HG02610 (cell line): ENCODE results near the gene BMAL2.

ENCODE experiments used
- ATAC-seq: cut with Tn5 transposase; IDR thresholded peaks from one replicate; pipeline ENCODE4 v1.9.1; 2021; ENCODE audit warnings: mild to moderate bottlenecking, moderate library complexity; ENCODE audit not compliant: unreplicated experiment

Gene BMAL2

DNA sequence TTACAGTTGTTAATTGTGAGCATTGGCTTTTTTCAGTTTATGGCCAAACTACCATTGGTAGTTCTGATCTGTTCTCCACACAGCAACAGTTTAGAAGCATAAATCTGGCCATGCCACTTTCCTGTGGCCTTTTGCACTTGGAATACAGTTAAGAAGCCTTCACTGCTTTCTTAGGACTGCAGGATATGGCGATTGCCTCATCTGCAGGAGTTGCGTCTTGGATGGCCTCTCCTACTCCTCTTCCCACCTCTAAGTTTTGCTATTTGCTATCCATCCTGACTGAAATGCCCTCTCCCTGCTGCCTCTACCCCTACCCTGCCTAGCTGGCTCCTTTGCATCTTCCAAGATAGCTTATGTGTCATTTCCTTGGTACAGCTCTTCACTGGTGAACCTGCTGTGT lies 12.8 kb upstream of the BMAL2 start:
- no peak for ATAC-seq

DNA sequence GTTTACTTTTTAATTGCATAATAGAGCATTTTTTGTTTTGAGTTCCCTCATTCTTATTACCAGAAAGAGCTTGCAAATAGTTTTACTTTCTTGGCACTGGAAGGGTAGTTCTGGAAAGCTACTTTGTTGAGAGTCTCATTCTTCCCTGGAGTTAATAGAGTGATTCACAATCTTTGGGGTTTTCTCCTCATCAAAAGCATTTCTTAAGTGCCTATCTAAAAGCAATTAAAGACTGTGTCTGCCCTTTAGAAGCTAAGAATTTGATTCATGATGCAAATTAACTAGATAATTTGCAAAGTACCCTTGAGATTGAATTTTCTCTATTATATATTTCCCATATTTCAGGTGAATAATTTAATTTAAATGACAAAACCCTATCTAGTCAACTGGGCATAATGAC lies 8.1 kb upstream of the BMAL2 start:
- no peak for ATAC-seq

DNA sequence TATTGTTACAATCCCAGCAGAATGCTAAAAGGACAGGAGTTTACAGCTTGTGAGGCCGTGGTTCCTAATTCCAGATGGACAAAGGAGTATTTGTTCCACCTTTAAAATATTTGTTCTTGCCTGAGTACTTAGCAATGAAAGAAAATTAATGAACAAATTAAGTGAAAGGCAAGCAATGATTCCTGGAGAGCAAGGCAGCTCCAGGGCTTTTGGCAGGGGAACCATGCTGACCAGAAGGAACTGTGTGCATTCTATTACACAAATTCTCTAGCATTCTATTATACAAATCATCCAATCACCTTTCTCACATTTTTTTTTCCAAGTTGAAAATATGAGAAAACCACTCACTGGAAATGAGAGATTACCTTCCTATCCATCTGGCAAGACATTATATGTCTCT lies 1.8 kb upstream of the BMAL2 start:
- ATAC-seq = no peak

DNA sequence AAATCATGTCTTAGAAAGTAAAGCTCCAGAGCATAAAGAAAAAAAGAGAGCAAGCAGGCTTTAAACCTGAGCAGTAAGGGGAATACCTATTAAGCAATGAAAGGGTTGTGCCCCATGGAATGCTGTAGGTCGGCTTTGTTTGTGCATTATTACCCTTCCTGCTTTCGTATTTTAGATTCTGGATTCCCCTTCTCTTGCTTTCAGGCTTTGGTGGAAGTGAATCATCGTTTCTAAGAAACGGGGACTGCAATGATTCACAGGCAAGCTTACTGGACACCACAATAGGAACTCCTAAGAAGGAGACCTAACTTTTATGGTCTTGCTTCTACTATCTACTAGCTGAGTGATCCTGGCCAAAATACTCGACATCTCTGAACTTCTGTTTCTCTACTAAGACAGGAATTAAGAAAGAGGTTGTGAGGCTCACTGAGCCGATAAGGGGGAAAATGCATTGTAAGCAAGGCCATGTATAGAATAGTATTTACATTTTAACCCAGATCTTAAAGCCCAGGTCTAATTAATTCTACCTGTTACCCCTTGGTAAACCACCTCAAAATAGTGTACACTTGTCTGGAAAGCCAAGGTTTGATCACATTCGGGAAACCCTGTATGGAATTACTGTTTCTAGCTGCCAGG lies 1.2 kb upstream of the BMAL2 start:
- ATAC-seq = peak; percentile 67

DNA sequence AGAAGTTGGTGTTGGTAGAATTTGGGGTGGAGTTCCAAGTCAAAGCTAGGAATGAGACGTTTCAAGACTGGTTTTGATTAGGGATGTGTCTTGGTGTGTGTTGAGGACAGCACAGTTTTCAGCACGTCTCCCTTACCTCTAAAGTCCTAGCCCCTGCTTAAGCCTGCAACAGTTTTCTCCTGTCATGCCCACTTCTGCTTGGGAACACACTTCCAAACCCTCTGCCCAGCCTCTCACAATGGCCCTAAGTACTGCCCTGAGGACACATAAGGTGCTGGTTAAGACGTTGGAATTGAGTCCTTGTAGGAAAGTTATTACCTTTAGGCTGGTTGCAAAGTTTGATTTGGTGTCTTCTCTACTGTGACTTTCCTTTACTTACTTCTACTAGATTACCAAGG lies 710 bp upstream of the BMAL2 start:
- ATAC-seq = no peak

DNA sequence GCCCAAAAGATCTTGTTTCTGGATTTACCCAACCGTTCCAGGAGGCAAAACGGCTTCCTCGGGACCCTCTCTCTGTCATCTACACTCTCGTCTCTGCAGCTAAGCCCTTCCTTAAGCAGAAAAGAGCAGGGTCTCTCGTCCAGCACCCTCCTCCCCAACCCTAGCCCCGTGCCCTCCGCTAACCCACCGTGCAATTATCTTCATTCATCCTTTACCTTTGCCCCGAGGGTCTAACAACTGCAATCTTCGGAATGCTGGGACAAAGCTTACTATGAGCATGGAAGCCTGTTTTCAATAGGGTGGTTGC lies 276 bp upstream of the BMAL2 start:
- ATAC-seq = no peak

DNA sequence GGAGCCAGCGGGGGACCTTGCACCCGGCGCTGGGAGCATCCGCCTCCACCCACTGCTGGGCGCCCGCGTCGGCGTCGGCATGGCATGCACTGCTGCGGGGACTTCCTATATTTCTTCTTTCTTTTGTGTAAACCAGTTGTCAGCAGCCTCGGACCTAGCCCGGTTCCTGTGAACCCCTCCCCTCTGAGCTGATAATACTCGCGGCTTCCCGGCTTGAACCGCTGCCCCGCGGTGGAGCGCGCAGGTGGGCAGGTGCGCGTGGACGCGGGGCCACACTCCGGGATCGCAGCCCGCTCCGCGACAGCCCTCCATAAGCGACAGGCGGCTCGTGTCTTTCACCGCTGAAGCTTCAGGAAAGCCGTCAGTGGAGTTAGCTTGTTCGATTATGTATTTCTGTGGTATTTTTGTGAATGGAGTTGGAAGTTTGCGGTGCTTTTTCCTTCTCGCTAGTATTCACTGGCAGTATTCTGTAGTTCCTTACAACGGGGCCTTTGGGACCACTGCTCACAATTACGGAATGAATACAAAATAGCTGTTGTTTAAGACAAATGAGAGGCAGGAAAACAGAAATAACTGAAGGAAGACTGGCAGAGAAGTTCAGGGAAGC lies 870 bp downstream of the BMAL2 start:
- ATAC-seq = peak; percentile 12

DNA sequence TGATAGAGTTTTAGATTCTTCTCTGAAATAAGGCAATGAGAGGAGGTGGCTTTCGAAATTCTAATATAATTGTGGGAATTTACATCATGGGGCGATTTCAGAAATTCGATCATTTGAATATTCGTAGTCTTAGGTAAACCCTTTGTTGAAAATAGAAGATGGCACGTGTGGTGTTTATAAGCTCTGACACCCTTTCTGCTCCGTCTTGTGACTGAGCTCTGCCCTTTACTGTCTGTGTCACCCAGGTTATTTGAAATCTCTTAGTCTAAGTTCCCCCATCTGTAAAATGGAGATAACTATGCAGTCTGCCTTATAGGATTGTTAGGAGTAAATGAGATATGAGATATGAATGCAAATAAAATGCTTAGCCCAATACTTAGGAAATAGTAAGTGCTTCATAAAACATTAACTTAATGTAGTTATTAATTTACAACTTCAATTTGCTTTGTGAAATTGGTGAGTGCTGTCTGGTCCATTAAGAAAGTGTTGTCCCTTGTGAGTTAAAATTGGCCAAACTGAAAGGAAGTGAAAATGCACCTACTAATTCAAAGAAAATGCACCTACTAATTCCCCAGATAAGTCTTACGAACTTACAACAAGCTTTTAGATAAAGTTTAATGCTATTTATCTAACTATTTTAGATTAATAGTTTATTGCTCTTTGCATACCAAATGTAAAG lies 1.5 kb downstream of the BMAL2 start:
- no peak for ATAC-seq

DNA sequence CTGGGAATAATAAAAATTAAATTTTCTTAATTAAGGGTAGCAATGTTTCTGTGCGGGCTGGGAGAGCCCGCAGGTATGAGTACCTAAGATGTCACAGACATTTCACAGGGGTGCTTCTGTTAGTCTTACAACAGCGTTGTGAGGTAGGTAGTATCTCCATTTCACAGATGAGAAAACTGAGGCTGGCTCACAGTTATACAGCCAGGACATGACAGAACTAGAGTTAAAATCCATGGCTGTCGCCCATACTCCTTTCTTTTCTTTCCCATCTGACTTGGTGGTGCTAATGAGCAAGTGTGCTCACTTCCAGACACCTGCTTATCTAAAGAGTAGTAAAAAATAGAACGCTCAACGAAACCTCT lies 2.1 kb downstream of the BMAL2 start:
- ATAC-seq = no peak

DNA sequence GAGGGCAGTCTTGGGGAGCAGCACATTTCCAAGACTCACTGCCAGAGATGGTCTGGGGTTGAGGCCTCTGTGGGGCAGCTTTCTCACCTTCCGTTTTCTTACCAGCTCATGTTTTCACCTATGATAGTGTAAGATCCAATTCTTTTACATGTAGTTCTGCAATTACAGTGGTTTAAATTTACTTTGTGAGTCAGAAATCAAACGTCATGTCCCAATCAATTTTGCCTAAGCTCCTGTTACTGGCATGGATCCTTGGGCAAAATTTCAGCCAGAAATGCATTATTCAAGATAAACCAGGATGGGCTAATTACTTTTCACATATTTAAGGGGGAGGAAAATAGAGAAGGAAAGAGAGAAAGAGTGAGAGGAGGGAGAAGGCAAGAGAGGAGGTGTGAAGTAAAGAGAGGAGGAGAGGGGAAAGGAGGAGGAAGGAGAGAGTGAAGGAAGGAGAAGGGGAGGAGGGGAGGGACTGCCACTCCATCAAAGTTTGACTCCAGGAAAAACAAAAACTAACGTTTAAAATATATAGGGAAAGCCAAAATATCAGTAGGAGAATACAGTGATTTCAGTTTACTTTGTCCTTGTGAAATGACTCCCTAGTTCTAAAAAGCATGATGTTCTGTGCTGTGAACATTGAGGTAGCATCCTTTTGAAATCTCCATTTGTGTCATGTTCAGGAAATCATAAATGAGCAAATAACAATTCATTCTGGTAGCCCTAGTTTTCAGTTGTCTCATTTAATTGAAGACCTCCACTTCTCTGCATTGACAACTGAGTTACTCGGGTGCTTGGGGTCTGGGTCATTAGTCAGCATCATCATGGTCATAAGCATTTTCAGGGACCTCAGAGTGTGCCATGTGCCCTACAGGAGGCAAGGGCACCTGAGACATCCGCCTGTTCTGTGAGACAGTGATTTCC lies 3.0 kb downstream of the BMAL2 start:
- no peak for ATAC-seq

DNA sequence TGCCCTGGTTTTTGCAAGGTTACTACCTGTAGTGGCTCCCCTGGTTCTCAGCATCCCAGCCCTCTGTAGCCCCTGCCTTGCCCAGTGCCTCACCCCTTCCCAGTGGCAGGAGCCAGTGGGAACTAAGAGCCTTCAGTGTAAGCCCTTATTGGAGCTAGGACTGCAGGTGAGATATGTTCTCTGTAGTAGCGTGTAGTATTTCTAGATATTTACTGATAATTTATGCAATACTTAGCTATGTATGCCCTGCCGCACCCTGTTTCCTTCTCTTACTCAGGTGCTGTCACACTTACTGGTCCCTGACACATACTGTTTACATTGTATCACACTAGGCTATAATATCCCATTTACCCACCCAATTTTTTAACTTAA lies 3.6 kb downstream of the BMAL2 start:
- no peak for ATAC-seq

DNA sequence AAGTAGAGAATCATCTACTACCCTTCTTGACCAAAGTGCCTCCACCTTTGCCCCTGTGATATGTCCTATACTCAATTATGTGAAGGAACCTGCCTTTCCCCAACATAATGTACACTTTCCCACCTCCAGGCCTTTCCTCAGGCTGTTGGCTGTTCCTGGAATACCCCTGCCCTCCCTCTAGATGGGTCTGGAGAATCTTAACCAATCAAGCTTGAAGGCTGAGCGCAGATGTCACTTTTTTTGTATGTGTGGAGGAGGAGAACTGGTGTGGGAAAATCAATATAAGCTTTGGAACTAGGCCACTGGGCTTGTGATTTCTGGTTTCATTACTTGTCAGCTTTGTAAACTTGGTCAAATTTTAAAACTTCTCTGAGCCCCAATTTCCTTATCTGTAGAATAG lies 4.7 kb downstream of the BMAL2 start:
- no peak for ATAC-seq

DNA sequence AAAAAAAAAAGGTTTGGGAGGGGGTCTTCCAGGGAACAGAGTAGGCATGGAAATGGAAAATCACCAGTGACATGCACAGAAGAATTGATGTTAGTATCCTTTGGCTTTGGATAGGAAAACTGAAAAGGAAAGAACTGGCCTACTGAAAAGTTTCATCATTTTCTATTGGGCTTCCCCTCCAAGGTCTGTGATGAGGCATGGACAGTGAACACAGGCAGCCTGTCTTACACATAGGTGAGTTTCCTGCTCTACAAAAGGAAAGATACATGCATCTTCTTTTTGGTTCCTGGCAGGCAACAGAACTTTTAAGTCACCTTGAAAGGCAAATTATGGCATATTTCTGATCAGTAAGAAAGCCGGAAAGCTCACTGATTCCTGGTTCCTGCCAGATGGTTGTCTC lies 5.8 kb downstream of the BMAL2 start:
- peak; percentile 37 for ATAC-seq

DNA sequence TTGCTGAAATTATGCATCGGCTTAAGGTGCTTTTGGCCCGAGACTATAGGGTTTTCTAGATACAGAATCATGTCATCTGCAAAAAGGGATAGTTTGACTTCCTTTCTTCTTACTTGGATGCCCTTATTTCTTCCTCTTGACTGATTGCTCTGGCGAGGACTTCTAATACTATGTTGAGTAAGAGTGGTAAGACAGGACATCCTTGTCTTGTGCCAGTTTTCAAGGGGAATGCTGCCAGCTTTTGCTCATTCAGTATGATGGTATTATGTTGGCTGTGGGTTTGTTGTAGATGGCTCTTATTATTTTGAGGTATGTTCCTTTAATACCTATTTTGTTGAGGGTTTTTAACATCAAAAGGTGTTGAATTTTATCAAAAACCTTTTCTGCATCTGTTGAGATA lies 8.3 kb downstream of the BMAL2 start:
- ATAC-seq = no peak

DNA sequence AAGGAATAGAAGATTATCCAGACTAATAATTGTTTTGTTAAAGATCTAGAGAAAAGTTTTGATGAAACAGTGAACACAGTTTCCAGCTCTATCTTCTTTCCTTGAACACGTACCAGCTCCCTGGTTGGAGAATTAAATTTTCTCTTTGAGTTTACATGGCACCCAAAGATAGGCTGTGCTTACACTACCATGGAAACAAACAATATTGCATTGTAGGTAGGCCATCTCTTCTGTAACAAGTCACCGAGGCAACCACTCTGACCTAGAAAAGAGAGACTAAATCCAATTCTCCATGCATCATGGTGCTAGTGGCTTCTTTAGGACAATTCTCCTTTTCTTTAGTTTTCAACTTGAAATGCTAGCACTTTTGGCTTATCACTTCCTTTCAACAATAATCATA lies 9.9 kb downstream of the BMAL2 start:
- no peak for ATAC-seq

DNA sequence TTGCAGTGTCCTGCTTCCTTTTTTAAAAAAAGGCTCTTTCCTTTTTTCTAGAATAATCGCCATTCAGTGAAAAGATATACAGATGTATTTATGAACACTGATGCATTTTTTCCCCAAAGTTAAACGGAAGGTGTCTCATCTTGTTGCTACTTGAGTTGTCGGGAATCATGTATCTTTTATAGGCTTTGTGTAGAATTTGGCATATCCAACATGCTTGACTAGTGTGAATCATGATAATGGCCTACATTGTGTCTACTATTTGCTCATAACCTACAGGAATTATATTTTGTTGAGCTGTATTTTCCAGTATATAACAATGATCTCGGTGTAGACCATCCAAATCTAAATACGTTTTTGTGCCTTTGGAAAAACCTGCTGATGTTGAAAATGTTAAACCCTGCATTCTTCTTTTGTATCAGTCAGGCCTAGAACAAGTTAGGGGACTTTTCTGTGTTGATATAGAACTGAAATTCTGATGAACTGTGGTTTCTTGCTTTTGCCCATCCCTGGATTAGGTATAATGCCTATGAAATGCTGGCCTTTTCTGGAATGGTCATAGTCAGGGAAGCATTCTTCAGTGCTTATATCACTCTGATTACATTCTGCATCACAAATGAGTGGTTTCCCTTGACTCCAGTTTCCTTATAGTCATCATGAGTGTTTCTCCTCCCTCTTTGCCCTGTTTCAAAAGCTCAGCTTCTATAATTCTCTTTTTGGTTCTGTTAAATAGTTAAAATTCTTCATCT lies 10.8 kb downstream of the BMAL2 start:
- no peak for ATAC-seq

DNA sequence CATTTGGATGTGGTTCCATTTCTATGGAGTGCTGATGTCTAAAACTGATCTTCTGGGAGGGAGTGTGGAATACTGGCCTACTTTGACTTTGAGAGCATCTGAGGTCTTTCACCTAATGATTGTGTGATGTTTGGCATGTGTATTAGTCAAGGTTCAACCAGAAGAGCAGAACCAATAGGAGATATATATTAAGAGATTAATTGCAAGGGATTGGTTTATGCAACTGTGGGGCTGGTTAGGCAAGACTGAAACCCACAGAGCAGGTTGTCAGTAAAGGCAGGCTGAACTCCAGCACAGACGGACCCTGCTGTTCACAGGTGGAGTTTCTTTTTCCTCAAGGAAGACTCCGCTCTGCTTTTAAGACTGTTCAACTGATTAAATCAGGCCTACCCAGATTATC lies 11.6 kb downstream of the BMAL2 start:
- no peak for ATAC-seq

DNA sequence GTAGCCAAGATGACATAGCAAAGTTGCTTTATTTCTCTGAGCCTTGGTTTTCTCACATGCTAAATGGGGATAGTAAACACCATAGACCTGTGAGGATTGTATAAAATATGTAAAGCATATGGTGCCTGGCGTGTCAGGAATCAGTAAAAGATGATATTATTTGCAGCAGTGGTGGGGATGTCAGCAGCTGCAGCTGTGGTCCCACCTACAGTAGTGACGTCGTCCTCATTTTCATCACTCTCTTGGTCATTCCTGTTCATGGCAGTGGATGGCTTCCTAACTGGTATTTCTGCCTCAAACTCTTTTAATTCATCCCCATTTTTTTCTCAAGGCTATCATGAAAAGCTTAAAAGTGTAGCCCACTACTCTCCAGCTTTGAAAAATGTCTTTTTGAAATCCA lies 12.1 kb downstream of the BMAL2 start:
- ATAC-seq = no peak

DNA sequence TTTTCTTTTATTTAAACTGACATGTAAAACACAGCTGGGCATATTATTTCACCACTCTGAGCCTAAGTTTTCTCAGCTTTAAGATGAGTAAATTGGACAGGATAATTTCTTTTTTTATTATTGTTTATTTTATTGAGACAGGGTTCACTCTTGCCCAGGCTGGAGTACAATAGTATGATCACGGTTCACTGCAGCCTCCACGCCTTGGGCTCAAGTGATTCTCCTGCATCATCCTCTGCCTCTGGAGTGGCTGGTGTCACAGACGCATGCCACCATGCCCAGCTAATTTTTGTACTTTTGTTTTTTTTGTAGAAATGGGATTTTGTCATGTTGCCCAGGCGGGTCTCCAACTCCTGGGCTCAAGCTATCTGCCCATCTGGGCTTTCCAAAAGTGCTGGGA lies 12.7 kb downstream of the BMAL2 start:
- no peak for ATAC-seq

DNA sequence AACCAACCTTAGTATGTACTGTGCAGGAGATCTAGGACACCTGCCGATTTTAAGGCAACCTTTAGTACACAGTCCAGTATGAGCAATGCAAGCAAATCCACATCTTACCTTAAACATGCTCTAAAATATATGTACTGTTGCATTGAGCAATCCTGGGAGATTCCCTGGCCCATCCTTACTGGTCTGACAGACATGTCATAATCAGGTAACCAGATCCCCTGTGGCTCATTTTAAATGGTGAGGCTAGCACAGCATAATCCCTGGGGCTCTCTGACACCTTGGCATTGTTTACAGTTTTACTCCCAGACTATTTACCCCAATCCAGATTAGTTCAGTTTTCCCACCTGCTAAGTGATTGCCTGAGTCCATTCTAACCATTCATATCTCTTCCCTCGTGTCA lies 15.1 kb downstream of the BMAL2 start:
- no peak for ATAC-seq

DNA sequence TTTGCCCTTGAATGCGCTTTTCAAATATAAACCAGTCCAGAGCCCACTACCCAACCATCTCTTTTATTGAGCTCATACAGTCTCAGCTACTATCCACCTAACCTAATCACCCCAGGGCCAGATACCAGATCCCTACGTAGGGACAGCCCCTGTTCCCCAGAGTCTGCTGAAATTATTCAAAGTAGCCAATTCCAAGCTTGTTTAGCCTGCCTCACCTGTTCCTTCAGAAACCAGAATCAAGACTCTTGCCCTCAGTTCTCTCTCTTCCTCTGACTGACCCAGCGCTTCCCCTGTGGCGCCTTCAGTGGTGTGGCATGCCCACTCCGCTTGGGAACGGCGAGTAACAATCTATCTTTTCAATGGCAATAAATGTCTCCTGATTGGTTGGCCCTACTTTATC lies 18.8 kb downstream of the BMAL2 start:
- ATAC-seq = no peak
